Measurements from ENCODE around the gene TAF4.

The TAF4 gene

GRCh38 chr20:61933951-61934715 lies 131.5 kb downstream of the TAF4 start:
- no peak for DNase-seq (ENCODE audit: low spot score)
- TF ChIP-seq CTCF (IDR thresholded peaks at IDR 0.05), result no peak
- H3K4me3 ChIP-seq, result no peak overlapping the region
- H3K27ac ChIP-seq, result no peak overlapping the region

- Histone ChIP-seq H3K27ac (no peak overlapping the region), H3K4me3 (no peak overlapping the region)
- no peak for DNase-seq (ENCODE audit: low spot score)
- no peak for TF ChIP-seq CTCF (IDR thresholded peaks at IDR 0.05)
These were observed 132.2 kb downstream of the TAF4 start for GRCh38 chr20:61933481-61933950.

GRCh38 chr20:61932711-61933480 lies 132.8 kb downstream of the TAF4 start:
- TF ChIP-seq CTCF (IDR thresholded peaks at IDR 0.05), result no peak
- Histone ChIP-seq H3K27ac (no peak overlapping the region), H3K4me3 (no peak overlapping the region)
- DNase-seq (ENCODE audit: low spot score), result no peak

GRCh38 chr20:61932199-61932592 lies 133.5 kb downstream of the TAF4 start:
- H3K4me3 ChIP-seq, result no peak overlapping the region
- no peak for TF ChIP-seq CTCF (IDR thresholded peaks at IDR 0.05)
- H3K27ac ChIP-seq, result no peak overlapping the region
- no peak for DNase-seq (ENCODE audit: low spot score)

GRCh38 chr20:61931476-61932198 lies 134.0 kb downstream of the TAF4 start:
- no peak for TF ChIP-seq CTCF (IDR thresholded peaks at IDR 0.05)
- no peak overlapping the region for H3K27ac ChIP-seq
- no peak for DNase-seq (ENCODE audit: low spot score)
- H3K4me3 ChIP-seq, result no peak overlapping the region

GRCh38 chr20:61930776-61931475 lies 134.8 kb downstream of the TAF4 start:
- H3K27ac ChIP-seq, result no peak overlapping the region
- DNase-seq (ENCODE audit: low spot score), result no peak
- no peak for TF ChIP-seq CTCF (IDR thresholded peaks at IDR 0.05)
- no peak overlapping the region for H3K4me3 ChIP-seq

All from coronary artery (tissue), 2 donors.